H1 (cell line): ENCODE data around the gene IGSF11. TPM values are rescaled to one million over a fixed set of nuclear protein-coding genes. Genes with fewer than 3 reads are reported as not detected.

ENCODE experiments used
- CTCF ChIA-PET: fragments of 300-600 bp; sonication (Branson Sonifier 250); formaldehyde crosslinking; loops from one replicate; lab custom pipeline; 2021; ENCODE audit not compliant: partially characterized antibody; lab: Charles Lee
- POLR2A ChIA-PET: fragments of 300-600 bp; sonication (Branson Sonifier 250); formaldehyde crosslinking; loops from one replicate; lab custom pipeline; 2021; ENCODE audit warnings: inconsistent platforms; ENCODE audit not compliant: partially characterized antibody; lab: Charles Lee
- DNase-seq, 2 experiments: peaks; one replicate each; pipeline versions ENCODE4 v3.0.0 to v3.0.0-alpha.2; 2010 to 2022; ENCODE audit warnings: low spot score in 2 of 2, low read depth in 1 of 2, mixed read lengths in 1 of 2
- FAIRE-seq: peaks from 2 replicates; lab custom pipeline; 2011; peaks lifted over from hg19 to GRCh38; lab: Jason Lieb, UNC
- H2AFZ ChIP-seq: 2 replicates; pipeline ENCODE4 v1.8.1; 2012; ENCODE audit warnings: low read length, inconsistent platforms
- H2AK5ac ChIP-seq: 2 replicates; pipeline ENCODE4 v1.6.1; 2013; ENCODE audit warnings: low read depth, low read length
- H2BK120ac ChIP-seq: replicated peaks from 2 replicates; pipeline ENCODE3; 2013; ENCODE audit warnings: low read depth, low read length, inconsistent platforms
- H2BK12ac ChIP-seq: 2 replicates; pipeline ENCODE4 v1.6.1; 2013; ENCODE audit warnings: low read depth, low read length
- H2BK15ac ChIP-seq: 2 replicates; pipeline ENCODE4 v1.6.1; 2013; ENCODE audit warnings: low read length
- H2BK20ac ChIP-seq: 2 replicates; pipeline ENCODE4 v1.6.1; 2013; ENCODE audit warnings: low read length
- H2BK5ac ChIP-seq: 2 replicates; pipeline ENCODE4 v1.6.1; 2013; ENCODE audit warnings: low read depth, low read length
- H3K14ac ChIP-seq: 2 replicates; pipeline ENCODE4 v1.6.1; 2013; ENCODE audit warnings: inconsistent platforms; ENCODE audit not compliant: insufficient read length
- H3K18ac ChIP-seq: 2 replicates; pipeline ENCODE4 v1.6.1; 2013; ENCODE audit warnings: low read length; ENCODE audit errors: extremely low read depth
- H3K23ac ChIP-seq: 2 replicates; pipeline ENCODE4 v1.6.1; 2013; ENCODE audit warnings: inconsistent platforms; ENCODE audit not compliant: insufficient read length
- H3K23me2 ChIP-seq: 2 replicates; pipeline ENCODE4 v1.6.1; 2013; ENCODE audit warnings: low read depth, low read length
- H3K27ac ChIP-seq: 2 replicates; pipeline ENCODE4 v1.6.1; 2011; ENCODE audit warnings: low read depth, low read length, inconsistent platforms
- H3K27me3 ChIP-seq, 4 experiments: replicated peaks in 1 of 4; 1 replicate in 1 of 4; 2 replicates in 3 of 4; pipeline versions ENCODE4 v1.6.1 to v1.8.1; 2011 to 2013; ENCODE audit warnings: low read length in 3 of 4, mild to moderate bottlenecking in 3 of 4, inconsistent platforms in 2 of 4, mixed read lengths in 2 of 4, moderate library complexity in 1 of 4; ENCODE audit not compliant: control insufficient read depth in 3 of 4, insufficient read depth in 3 of 4; ENCODE audit errors: extremely low read depth in 1 of 4
- H3K36me3 ChIP-seq, 4 experiments: 2 replicates each; pipeline versions ENCODE4 v1.6.1 to v1.8.1; 2011 to 2013; ENCODE audit warnings: mild to moderate bottlenecking in 4 of 4, low read length in 3 of 4, moderate library complexity in 2 of 4, control low read depth in 1 of 4, inconsistent platforms in 1 of 4; ENCODE audit not compliant: insufficient read depth in 4 of 4, control insufficient read depth in 2 of 4
- H3K4ac ChIP-seq: replicated peaks from 2 replicates; pipeline ENCODE3; 2013; ENCODE audit warnings: low read length, low read depth, mixed read lengths, inconsistent platforms; ENCODE audit not compliant: insufficient read length
- H3K4me1 ChIP-seq, 4 experiments: replicated peaks in 1 of 4; 1 replicate in 1 of 4; 2 replicates in 3 of 4; pipeline versions ENCODE4 v1.6.1 to v1.8.1; 2011 to 2013; ENCODE audit warnings: low read length in 3 of 4, inconsistent platforms in 2 of 4, mixed read lengths in 1 of 4; ENCODE audit not compliant: insufficient read depth in 4 of 4, control insufficient read depth in 3 of 4
- H3K4me2 ChIP-seq, 2 experiments: 2 replicates each; pipeline versions ENCODE4 v1.6.1 to v1.8.1; 2011 to 2013; ENCODE audit warnings: low read depth in 2 of 2, low read length in 2 of 2, control low read depth in 1 of 2, inconsistent platforms in 1 of 2, mild to moderate bottlenecking in 1 of 2; ENCODE audit not compliant: insufficient read depth in 1 of 2
- H3K4me3 ChIP-seq, 4 experiments: fragments of 200-600, 300-600 bp in 1 of 4; sonication (generic), shearing (Covaris generic), sonication (Bioruptor Twin) in 1 of 4; 2 replicates each; pipeline versions ENCODE4 v1.5.1 to v1.8.1; 2011 to 2016; ENCODE audit warnings: low read length in 4 of 4, low read depth in 3 of 4, control low read depth in 2 of 4, inconsistent platforms in 2 of 4, mild to moderate bottlenecking in 2 of 4, mixed read lengths in 1 of 4, moderate library complexity in 1 of 4; ENCODE audit not compliant: insufficient read depth in 2 of 4; ENCODE audit errors: extremely low read depth in 1 of 4
- H3K56ac ChIP-seq: replicated peaks from 2 replicates; pipeline ENCODE3; 2013; ENCODE audit warnings: low read depth, mild to moderate bottlenecking, mixed read lengths, low read length, inconsistent platforms; ENCODE audit not compliant: insufficient read length
- H3K79me1 ChIP-seq: 2 replicates; pipeline ENCODE4 v1.6.1; 2013; ENCODE audit warnings: low read depth, low read length, control low read depth
- H3K79me2 ChIP-seq, 2 experiments: 2 replicates each; pipeline versions ENCODE4 v1.6.1 to v1.8.1; 2012 to 2013; ENCODE audit warnings: low read length in 2 of 2, mild to moderate bottlenecking in 2 of 2, inconsistent platforms in 1 of 2; ENCODE audit not compliant: insufficient read depth in 2 of 2, control insufficient read depth in 1 of 2
- H3K9ac ChIP-seq, 4 experiments: replicated peaks in 1 of 4; 1 replicate in 1 of 4; 2 replicates in 3 of 4; pipeline versions ENCODE4 v1.6.1 to v1.8.1; 2011 to 2013; ENCODE audit warnings: low read depth in 3 of 4, low read length in 3 of 4, control low read depth in 2 of 4, mild to moderate bottlenecking in 2 of 4, moderate library complexity in 2 of 4, inconsistent platforms in 1 of 4; ENCODE audit errors: extremely low read depth in 1 of 4
- H3K9me3 ChIP-seq, 2 experiments: 2 replicates each; pipeline versions ENCODE4 v1.6.1 to v1.8.1; 2012 to 2013; ENCODE audit warnings: mild to moderate bottlenecking in 2 of 2, moderate library complexity in 2 of 2, control low read depth in 1 of 2, inconsistent platforms in 1 of 2, low read depth in 1 of 2, low read length in 1 of 2, mixed read lengths in 1 of 2; ENCODE audit not compliant: insufficient read depth in 2 of 2
- H4K20me1 ChIP-seq, 2 experiments: replicated peaks in 1 of 2; 2 replicates each; pipeline versions ENCODE3 to v1.8.1; 2011 to 2013; ENCODE audit warnings: inconsistent platforms in 2 of 2, low read length in 2 of 2, mild to moderate bottlenecking in 1 of 2; ENCODE audit not compliant: insufficient read depth in 2 of 2, control insufficient read depth in 1 of 2
- H4K5ac ChIP-seq: 2 replicates; pipeline ENCODE4 v1.6.1; 2013; ENCODE audit warnings: low read length, low read depth, mixed read lengths, inconsistent platforms; ENCODE audit not compliant: insufficient read length
- H4K8ac ChIP-seq: 2 replicates; pipeline ENCODE4 v1.8.0; 2013; ENCODE audit warnings: mild to moderate bottlenecking, moderate library complexity, low read length, inconsistent platforms; ENCODE audit not compliant: insufficient read depth; ENCODE audit errors: extremely low read depth
- H4K91ac ChIP-seq: replicated peaks from 2 replicates; pipeline ENCODE3; 2013; ENCODE audit warnings: low read length, mixed read lengths, inconsistent platforms; ENCODE audit not compliant: insufficient read length
- ATF2 ChIP-seq: IDR thresholded peaks from 2 replicates; pipeline ENCODE4 v1.6.1; 2012; ENCODE audit warnings: low read length, inconsistent platforms
- BACH1 ChIP-seq: IDR thresholded peaks from 2 replicates; pipeline ENCODE4 v1.6.1; 2012; ENCODE audit warnings: low read length, improper control_type of control experiment
- BRCA1 ChIP-seq: IDR thresholded peaks from 2 replicates; pipeline ENCODE4 v1.6.1; 2012; ENCODE audit warnings: low read depth, low read length, improper control_type of control experiment
- FOSL1 ChIP-seq: IDR thresholded peaks from 2 replicates; pipeline ENCODE4 v1.6.1; 2011; ENCODE audit warnings: mild to moderate bottlenecking, low read depth, low read length, moderate library complexity; ENCODE audit not compliant: insufficient read depth
- HDAC2 ChIP-seq, 2 experiments: fragments of 300-600 bp in 1 of 2; sonication (generic) in 1 of 2; IDR thresholded peaks; 2 replicates each; pipeline ENCODE4 v1.6.1; 2011 to 2012; ENCODE audit warnings: low read depth in 2 of 2, low read length in 2 of 2, mild to moderate bottlenecking in 2 of 2, moderate library complexity in 2 of 2, borderline replicate concordance in 1 of 2, inconsistent platforms in 1 of 2
- RXRA ChIP-seq: IDR thresholded peaks from 2 replicates; pipeline ENCODE4 v1.6.1; 2011; ENCODE audit warnings: low read depth, mild to moderate bottlenecking, low read length, moderate library complexity; ENCODE audit not compliant: insufficient read depth
- SUZ12 ChIP-seq: fragments of 200-600 bp; sonication (generic); IDR thresholded peaks from 2 replicates; pipeline ENCODE4 v1.6.1; 2012; ENCODE audit warnings: mild to moderate bottlenecking, inconsistent platforms, low read length, moderate library complexity, mixed read lengths
- TAF1 ChIP-seq: IDR thresholded peaks from 2 replicates; pipeline ENCODE4 v1.6.1; 2011; ENCODE audit warnings: mild to moderate bottlenecking, low read depth, low read length
- TAF7 ChIP-seq: optimal IDR thresholded peaks from 2 replicates; pipeline ENCODE3; 2011; ENCODE audit warnings: low read depth, mild to moderate bottlenecking, inconsistent platforms, low read length, moderate library complexity, borderline replicate concordance
- WGBS, 2 experiments: shearing (Covaris generic) in 1 of 2; methylation state at CpG; one replicate each; pipeline versions ENCODE4 v1.1.6 to v1.1.7; 2013 to 2015; ENCODE audit warnings: low lambda C conversion rate in 2 of 2, mixed read lengths in 2 of 2, inconsistent platforms in 1 of 2, low coverage in 1 of 2, missing lambda C conversion rate in 1 of 2; ENCODE audit not compliant: insufficient replicate concordance in 2 of 2, insufficient coverage in 1 of 2, insufficient read length in 1 of 2; ENCODE audit errors: extremely low coverage in 1 of 2, missing lambda C conversion rate in 1 of 2; 5-methylcytosine and 5-hydroxymethylcytosine counted together
- polyA plus RNA-seq, 7 experiments: library from polyadenylated mRNA; depleted of rRNA in 3 of 7; stranded (reverse) in 5 of 7; unstranded in 2 of 7; fragments of >200 nt in 5 of 7; fragments of 200-250 nt in 2 of 7; gene quantifications; 1 replicate in 5 of 7; 2 replicates in 1 of 7; 4 replicates in 1 of 7; pipeline versions ENCODE4 v1.2.1 to v1.2.3, GENCODE V29; 2011 to 2013; ENCODE audit warnings: missing spikeins in 2 of 7, mixed read lengths in 2 of 7
- total RNA-seq: library from RNA; stranded (reverse); fragmentation: NEBNext Ultra II Directional; extraction: Animal tissue kit (Norgen Biotek cat#: 25700); gene quantifications from 2 replicates; pipeline ENCODE4 v1.2.1, GENCODE V29; 2021
- TF ChIP-seq, protein P1 (sequence below), 3 experiments: IDR thresholded peaks; 1 replicate in 2 of 3; 2 replicates in 1 of 3; pipeline versions ENCODE4 v1.5.1 to v1.6.1; 2011; ENCODE audit warnings: low read length in 3 of 3, mild to moderate bottlenecking in 3 of 3, inconsistent platforms in 2 of 3, low read depth in 1 of 3, moderate library complexity in 1 of 3; ENCODE audit not compliant: insufficient read depth in 1 of 3; ENCODE audit errors: control extremely low read depth in 1 of 3

Gene IGSF11
- total and polyA plus RNA-seq, 2 of the 8 experiments (the other 6 are each of a cell fraction or from before 2014, with no cell fraction given), result 1.1 to 4.1 TPM

DNA sequence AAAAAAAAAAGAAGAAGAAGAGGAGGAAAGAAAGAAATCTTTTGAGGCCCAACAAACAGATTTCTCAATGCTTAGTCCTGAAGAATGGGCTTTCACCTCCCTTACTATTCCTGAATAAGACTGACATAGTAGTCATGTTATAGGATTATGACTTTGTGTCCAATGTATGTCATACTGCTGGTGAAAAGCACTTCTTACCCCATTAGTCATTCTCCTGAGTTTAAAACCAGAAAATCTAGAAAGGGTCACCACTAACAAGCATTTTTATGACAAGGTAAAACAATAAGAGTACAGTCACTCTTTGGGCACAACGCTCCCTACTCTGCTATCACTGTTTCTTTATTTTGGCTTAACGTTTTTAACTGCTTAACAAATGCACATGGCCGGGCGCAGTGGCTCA lies 88.2 kb downstream of the IGSF11 start:
- Histone ChIP-seq H2AFZ (no peak overlapping the region), H3K4me2 (no peak overlapping the region), H2BK5ac (no peak overlapping the region), H3K9me3 (no peaks in the 10 kb centered on the region), H4K5ac (no peak overlapping the region), H3K18ac (no peak overlapping the region), H3K9ac (no peak overlapping the region), H2BK20ac (no peak overlapping the region), H3K4me1 (no peaks in the 10 kb centered on the region), H4K20me1 (no peaks in the 10 kb centered on the region), H3K27me3 (no peaks in the 10 kb centered on the region), H4K91ac (no peak overlapping the region), H3K79me2 (no peaks in the 10 kb centered on the region), H3K4ac (no peak overlapping the region), H3K79me1 (no peaks in the 10 kb centered on the region), H2BK12ac (no peak overlapping the region), H2AK5ac (no peak overlapping the region), H4K8ac (no peak overlapping the region), H3K56ac (no peak overlapping the region), H3K23me2 (no peaks in the 10 kb centered on the region), H3K14ac (no peak overlapping the region), H2BK15ac (no peak overlapping the region), H2BK120ac (no peak overlapping the region), H3K23ac (no peak overlapping the region), H3K27ac (no peak overlapping the region), H3K4me3 (no peak overlapping the region), H3K36me3 (no peaks in the 10 kb centered on the region)
- DNase-seq (no peak), FAIRE-seq (no peak)
- CTCF ChIA-PET, result no interaction called here
- 86% methylated on average over 4 of the region's 4 CpGs; no CpG with 5 or more reads in 1 of the 2 experiments for WGBS, 2 experiments
- POLR2A ChIA-PET, result no interaction called here
- no peak for TF ChIP-seq SUZ12
- TF ChIP-seq FOSL1, result no peak
- no peak for TF ChIP-seq TAF7
- TF ChIP-seq TAF1, result no peak
- no peak for TF ChIP-seq ATF2
- no peak for TF ChIP-seq BRCA1
- TF ChIP-seq HDAC2 (IDR thresholded peaks at IDR 0.05; ENCODE audit: borderline replicate concordance in 1 of 2, low read depth in 2 of 2, low read length in 2 of 2), result no peak
- TF ChIP-seq, protein P1, sequence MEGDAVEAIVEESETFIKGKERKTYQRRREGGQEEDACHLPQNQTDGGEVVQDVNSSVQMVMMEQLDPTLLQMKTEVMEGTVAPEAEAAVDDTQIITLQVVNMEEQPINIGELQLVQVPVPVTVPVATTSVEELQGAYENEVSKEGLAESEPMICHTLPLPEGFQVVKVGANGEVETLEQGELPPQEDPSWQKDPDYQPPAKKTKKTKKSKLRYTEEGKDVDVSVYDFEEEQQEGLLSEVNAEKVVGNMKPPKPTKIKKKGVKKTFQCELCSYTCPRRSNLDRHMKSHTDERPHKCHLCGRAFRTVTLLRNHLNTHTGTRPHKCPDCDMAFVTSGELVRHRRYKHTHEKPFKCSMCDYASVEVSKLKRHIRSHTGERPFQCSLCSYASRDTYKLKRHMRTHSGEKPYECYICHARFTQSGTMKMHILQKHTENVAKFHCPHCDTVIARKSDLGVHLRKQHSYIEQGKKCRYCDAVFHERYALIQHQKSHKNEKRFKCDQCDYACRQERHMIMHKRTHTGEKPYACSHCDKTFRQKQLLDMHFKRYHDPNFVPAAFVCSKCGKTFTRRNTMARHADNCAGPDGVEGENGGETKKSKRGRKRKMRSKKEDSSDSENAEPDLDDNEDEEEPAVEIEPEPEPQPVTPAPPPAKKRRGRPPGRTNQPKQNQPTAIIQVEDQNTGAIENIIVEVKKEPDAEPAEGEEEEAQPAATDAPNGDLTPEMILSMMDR (IDR thresholded peaks at IDR 0.05; ENCODE audit: control extremely low read depth in 1 of 3, insufficient read depth in 1 of 3, low read depth in 1 of 3, low read length in 3 of 3), result no peak
- TF ChIP-seq RXRA, result no peak
- no peak for TF ChIP-seq BACH1
